GM18870 (cell line): Measurements from ENCODE around the gene CAPN8.

Experiments used
- ATAC-seq: cut with Tn5 transposase; IDR thresholded peaks from one replicate; pipeline ENCODE4 v1.9.1; 2021; ENCODE audit warnings: moderate library complexity; ENCODE audit not compliant: unreplicated experiment

The CAPN8 gene

DNA sequence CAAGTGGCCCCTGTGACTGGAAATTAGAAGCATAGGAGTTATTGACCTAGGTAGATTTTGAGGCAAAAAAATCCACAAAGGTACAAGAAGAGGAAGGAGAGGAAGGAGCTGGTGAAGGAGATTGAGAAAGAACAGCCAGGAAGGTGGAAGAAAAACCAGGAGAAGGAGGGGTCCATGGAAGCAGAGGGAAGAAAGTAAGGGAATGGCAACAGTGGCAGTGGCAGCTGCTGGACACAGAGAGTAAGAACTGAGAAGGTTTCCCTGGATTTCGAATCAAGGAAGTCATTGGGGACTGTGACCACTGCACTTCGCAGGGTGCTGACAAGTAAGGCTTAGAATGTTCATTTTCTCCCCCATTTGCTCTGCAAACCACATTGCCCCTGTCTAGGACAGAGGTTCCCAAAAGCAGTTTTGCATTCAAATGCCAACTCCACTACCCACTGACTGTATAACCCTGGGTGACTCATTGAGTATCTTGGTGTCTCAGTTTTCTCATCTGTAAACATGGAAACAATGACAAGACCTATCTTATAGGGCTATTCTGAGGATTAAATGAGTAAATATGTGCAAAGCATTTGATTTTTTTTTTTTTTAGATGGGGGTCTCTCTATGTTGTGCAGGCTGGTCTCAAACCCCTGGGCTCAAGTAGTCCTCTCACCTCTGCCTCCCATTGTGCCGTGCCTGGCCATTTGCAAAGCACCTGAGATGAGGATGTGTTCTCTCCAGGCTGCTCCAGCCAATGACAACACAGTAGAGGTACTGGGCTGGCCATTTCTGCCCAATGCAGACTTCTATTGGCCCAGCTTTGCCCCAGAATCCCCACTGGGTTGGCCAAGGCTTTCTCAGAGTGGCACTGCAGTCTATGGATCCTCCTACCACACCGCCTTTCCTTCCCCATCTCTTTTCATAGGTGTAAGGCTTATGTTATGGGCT is 37.5 kb upstream of the CAPN8 start:
- no peak for ATAC-seq

DNA sequence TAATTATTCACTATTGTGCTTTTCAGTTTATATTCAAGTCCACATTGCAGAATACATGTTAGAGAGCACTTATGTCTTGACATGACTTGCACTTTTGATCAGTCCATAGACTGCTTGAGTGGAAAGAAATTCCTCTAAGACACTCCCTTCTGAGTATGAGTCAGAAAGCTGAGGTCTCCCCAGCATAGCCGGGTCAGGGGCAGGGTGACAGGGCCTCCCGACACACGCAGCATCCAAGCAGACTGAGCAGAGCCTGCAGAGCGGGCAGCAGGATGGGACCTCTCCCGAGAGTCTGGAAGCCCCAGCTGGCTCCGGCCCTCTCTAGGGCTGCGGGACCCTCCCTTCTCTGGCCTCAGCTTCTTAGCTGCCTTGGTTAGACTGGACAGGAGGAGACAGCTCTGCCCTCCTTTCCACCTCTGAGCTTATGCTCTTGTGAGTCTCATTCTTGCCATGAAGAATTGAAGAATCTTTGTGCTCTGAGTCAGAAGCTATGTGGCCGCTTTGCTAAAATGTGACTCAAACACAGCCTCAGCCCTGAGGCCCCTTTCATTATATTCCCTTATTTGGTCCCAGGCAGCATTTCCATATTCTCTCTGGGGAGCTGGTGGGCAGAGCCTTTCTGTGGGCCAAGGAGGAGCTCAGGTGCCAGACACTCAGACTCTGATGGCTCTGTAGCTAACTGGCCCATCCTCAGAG is 35.6 kb upstream of the CAPN8 start:
- ATAC-seq: no peak

DNA sequence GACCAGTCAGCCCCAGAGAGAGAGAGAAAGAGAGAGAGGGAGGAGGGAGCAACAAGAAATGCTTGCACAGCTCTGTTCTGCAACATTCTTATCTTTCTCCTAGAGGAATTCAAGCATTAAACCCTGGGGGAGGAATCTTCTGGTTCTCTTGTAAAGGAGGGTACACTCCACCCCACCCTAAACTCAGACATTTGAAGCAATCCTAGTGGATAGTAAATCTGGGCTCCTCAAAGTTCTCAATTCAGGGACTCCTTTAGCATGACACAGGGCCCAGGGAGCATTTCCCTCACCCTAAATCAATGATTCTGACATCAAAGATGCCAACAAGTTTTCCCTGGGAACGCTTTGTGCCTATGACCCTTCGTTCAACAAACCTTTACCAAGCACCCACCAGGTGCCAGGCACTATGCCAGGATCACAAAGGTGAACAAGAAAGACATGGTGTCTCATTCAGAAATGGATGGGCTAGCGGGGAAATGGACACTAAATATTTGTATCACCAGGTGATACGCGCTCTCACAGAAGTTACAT is 35.0 kb upstream of the CAPN8 start:
- ATAC-seq: no peak

DNA sequence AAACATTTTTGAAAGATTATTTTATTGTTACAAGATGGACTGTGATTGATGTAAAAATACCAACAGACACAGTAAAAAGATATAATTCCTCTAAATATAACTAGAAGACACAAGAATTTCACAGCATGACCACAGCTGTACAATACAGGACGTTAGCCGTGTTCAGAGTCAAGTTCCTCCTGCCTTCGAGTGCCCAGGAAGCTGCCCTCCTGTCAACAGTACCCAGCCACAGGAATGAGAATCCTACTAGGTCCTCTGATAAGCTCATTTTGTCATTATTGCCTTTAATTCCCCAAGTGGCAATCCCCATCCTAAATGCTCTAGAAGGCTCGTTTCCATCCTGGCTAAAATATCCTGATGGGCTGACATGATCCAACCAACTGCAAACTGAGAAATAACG is 30.4 kb upstream of the CAPN8 start:
- ATAC-seq: no peak

DNA sequence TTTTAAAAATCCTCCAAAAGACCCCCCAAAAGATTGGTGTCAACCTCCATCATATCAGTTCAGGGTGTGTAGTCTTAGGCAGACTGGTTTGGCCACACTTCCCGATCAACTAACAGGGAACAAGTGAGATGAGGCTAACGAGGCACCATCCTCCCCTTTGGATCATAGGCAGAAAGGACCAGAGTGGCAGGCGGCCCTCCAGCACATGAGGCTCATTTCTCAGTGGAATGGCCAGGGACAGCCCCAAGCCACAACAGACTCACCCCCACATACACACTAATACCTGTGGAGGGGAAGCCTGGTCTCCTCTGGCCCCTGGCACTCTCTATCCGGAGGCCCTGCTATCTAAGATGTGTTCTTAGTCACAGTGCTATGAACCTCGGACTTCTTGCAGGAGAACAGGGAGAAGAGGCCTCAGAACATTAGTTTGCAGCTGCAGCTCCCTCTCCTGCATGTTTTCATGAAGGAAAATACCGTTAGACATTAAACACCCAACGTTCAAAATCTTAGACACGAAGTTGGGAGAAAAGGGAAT is 29.6 kb upstream of the CAPN8 start:
- no peak for ATAC-seq

DNA sequence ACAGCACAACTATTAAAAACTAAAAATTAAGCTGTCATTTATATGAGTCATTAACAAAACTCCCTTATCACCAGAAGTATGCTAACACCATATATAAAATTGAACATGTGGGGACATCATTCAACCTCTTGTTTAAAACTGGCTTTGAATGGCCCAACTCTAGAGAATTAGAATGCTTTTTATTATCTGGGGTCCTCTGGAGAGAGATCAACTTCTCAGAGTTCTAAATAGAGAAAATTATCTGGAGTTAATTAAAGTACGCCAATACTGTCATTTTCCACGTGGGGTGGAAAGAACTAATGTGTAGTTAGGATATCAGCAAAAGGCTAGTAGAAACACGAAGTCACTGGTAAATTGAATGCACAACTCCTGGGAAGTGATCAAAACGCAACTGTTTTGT is 25.6 kb upstream of the CAPN8 start:
- no peak for ATAC-seq

DNA sequence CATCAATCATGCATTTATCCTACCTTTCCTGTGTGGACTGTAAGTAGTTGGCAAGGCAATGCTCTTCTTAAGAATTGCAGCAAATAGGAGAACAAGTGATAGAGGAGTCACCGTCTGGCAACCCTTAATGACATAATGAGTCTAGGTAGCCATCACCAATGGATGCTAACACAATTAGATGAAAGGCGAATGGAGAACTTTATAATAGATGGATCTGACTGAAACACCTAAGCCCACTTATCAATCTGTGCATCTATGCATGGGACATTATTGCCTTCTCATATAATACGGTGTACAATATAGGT is 18.9 kb upstream of the CAPN8 start:
- no peak for ATAC-seq

DNA sequence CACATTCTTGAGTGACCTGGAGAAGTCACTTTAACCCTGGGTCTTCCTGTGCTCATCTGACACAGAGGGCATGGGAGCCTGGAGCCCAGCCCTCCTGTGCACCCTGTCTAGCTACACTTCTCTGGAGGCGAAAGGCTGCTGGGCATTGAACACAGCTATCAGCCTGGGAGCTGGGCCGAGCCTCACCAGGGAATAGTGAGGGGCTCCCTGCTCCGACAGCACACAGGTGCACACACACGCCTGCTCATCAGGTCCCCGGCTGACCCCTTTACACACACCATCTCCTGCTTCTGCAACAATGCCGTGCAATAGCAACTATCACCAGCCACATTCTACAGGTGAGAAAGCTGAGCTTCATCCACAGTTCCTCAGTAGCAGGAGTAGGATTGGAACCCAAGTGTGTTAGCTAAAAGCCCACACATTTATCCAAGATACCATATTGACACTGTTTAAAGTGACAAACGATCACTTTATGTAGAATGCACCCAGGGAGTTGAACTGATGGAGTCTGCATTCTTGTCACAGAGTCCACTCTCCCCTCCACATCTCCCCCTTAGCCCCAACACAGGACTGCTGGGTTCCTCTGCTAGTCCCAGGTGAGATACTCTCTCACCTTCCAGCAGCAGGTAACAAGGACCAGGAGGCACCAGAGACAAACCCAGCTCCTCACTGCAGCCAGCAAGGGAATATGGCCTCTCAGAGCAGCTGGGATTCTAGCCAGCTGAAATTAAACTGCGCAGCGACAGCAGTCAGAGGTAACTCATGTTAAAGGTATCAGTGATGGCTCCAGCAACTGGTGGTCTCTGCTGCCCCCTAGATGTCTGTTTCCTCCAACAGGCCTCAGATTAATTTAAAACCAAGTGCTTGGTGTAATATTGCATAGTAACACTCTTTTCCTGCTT is 18.3 kb upstream of the CAPN8 start:
- no peak for ATAC-seq

DNA sequence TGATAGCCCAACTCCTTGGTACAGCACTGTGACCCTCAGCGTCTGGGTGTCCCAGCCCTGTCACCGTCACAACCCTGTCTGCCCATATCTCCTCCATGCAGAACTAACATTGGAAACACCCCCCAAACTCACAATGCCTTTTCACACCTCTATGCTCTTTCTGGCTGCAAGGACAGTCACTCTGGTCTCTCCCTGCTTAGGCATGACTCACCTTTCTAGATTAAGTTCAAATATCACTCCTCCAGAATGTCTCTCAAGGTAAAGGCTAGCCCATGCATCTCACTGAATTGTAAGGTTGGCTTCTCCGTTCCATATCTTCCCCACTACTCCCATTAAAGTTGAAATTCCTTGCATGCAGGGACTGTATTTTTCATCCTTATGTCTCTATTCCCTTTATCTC is 17.0 kb upstream of the CAPN8 start:
- ATAC-seq: no peak

DNA sequence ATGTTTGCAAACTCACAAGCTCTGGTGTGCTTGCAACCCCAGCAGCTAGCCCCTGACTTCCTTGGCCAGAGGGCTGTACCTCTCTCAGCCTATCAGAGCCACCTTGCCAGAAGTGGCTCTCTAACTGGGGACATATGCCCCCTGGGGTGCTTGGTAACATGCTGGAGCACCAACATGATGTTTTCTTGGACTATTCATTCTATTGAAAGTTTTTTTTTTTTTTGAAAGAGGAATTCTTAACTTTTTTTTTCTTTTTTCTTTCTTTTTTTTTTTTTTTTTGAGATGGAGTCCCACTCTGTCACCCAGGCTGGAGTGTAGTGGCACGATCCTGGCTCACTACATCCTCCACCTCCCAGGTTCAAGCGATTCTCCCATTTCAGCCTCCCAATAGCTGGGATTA is 14.7 kb upstream of the CAPN8 start:
- ATAC-seq: no peak

DNA sequence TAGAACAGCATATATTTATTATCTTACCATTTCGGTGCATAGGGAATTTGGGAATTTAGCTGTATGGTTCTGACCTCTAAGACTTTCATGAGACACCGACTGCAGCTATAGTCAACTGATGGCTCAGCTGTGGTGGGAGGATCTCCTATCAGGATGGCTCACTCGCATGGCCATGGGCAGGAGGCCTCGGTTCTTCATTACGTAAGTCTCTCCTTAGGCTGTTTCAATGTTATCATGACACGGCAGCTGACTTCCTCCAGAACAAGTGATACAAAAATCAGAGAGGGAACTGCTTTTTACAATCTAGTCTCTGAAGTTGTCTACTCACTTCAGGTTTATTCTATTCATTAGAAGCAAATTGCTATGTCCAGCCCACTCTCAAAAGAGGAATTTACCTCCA is 13.3 kb upstream of the CAPN8 start:
- ATAC-seq: no peak

DNA sequence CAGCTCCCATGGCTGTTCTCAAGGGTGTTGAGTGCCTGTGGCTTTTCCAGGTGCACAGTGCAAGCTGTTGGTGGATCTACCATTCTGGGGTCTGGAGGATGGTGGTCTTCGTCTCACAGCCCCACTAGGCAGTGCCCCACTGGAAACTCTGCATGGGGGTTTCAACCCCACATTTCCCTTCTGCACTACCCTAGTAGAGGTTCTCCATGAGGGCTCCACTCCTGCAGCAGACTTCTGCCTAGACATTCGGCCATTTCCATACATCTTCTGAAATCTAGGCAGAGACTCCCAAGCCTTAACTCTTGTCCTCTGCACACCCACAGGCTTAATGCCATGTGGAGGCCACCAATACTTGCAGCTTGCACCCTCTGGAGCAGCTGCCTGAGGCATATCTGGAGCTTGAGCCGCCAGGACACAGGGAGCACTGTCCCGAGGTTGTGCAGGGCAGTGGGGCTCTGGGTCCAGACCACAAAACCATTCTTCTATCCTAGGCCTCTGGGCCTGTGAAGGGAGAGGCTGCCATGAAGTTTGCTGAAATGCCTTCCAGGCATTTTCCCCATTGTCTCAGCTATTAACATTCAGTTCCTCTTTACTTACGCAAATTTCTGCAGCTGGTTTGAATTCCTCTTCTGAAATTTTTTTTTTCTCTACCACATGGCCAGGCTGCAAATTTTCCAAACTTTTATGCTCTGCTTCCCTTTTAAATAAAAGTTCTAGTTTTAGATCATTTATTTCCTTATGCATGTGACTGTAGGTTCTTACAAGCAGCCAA is 8.8 kb upstream of the CAPN8 start:
- no peak for ATAC-seq

DNA sequence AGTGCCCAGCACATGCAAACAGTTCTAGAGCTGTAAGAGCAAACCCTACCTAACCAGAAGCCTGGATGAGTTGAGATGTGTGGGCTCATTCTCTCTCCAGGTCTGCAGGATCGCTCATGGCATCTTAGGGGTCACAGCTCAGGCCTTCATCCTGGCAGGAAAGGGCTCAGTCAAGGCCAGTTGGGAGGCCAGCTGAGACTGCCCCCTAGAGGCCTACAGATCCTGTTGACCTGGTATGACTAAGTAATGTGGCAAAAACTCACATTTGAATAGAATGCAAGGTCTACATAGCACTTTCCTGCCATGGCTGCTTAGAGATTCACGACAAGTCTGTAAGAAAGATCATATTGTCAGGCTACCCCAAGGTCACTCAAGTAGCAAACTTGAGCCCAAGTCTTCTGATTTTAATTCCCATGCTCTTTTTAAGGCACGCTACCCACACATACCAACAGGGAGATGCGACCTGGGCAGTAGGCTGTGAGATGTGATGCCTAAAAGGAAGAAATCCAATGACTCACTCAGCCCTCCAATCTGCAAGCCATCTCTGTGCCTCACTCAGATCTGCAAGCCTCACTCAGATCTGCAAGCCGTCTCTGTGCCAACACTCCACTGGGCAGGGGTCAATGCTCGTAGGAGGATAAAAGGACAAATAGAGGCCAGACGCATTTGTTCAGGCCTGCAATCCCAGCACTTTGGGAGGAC is 5.1 kb upstream of the CAPN8 start:
- no peak for ATAC-seq

DNA sequence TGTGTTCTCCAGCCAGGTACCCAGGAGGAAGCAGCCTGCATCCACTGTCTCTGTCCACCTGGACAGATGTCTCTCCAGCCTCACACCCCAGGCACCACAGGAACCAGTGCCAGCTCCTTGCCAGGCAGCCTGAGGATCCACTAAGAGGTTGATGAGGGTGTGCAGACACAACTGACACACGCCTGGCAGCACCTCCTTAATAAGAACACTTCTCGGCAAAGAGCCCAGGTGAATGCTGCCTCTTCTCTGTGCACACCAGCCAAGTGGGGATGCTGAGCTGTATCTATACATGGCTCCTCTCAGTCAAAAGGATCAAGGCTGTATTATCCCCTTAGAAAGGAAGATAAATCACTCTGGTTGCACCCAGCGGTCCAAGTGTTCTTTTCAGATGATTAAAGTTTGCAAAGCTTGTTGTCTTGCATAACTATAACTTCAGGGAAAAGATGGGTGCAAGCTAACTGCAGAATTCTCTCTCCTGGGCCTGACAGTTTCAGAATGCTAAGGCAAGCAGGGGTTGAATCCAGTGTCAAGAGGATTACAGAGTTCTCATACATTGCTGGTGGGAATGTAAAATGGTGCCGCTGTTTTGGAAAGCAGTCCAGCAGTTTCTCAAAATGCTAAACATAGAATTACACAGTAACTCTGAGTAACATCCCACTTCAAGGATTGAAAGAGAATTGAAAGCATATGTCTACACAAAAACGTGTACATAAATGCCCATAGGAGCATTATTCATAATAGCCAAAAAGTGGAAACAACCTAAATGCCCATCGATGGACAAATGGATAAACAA is 3.7 kb upstream of the CAPN8 start:
- no peak for ATAC-seq

DNA sequence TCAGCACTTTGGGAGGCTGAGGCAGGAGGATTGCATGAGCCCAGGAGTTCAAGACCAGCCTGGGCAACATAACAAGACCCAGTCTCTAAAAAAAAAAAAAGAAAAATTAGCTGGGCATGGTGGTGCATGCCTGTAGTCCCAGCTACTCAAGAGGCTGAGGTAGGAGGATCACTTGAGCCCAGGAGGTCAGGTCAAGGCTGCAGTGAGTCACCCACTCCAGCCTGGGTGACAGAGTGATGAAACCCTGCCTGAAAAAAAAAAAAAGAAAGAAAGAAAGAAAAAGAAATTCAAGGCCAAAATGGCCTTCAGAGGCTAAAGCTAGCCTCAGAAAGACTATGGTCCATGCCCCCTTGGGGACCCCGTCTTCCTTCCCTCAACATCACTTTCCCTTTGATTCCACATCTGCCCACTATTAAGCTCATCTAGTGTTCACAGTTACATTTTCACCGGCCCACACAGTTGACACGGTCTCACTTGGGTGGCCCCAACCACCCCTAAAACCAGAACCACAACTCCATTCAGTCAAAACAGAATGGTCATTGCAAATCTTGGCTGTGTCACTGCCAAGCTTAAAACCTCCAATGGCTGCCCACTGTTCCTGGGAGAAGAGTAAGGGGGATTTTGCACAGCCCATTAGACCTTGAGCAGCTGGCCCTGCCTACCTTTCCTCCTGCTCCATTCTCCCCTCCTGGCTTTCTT is 2.1 kb upstream of the CAPN8 start:
- no peak for ATAC-seq

DNA sequence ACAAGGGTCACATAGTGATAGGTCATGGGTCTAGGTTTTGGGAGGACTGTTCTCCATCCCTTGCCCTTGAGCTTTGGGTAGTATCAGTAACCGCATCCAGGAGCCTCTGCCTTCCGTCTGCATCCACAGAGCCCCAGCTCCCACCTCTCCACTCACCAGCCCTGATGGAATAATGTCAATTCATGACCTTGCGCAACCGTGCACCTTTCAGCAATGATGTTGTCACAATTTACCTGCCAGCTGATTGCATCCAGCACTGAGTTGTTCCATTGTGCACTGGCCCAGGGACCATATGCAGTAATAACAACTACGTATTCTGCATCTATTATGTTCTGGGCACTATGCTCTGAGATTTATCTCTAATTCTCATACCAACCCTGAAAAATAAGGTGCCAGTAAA is 1.4 kb downstream of the CAPN8 start:
- ATAC-seq: no peak

DNA sequence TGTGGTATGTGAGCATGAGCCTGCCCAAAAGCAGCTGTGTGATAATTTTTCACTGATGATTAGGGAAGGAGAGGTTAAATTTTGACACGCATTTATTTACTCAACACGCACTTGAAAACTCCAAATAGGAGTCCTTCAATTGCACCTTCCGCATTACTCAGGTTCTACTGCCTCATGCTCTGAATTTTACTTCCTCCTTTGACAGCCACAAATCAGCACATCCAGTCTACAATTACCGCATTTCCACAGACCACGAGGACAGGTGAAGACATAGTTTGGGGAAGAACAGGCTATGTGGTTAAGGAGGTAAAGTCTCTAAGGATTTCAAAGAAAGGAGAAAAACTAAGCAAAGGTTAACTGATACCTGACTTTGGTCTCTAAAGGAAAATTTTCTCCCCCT is 2.6 kb downstream of the CAPN8 start:
- no peak for ATAC-seq

DNA sequence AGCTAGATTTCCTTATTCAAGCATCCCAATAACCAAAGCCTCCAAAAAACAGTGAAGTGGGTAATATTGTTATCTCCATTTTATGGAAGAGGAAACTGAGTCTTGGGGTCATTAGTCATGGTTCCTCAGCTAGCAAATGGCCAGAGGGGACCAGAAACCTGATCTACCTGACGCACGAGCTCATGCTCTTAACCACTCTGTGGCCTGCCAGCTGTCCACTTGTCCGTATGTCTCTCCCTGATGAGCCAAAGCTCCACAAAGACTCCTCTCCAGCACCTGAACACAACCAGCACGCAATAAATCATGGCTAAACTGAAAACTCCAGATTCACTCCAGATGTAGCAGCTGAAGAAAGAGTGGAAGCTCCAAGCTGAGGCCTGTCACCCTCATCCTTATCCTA is 5.8 kb downstream of the CAPN8 start:
- ATAC-seq: no peak
